HG03457 (cell line): ENCODE measurements around the gene SRSF6.
"Not testable (repeated sequence)": the region's sequence is repeated elsewhere in the genome, so short reads cannot be mapped to it uniquely, and the experiment has no call there.

Experiments used
- ATAC-seq: cut with Tn5 transposase; IDR thresholded peaks from one replicate; pipeline ENCODE4 v1.9.1; 2021; ENCODE audit warnings: moderate number of reproducible peaks; ENCODE audit not compliant: unreplicated experiment

The SRSF6 gene

GRCh38 chr20:43473381-43473704 lies 15.6 kb downstream of the SRSF6 start:
- ATAC-seq: no peak

DNA sequence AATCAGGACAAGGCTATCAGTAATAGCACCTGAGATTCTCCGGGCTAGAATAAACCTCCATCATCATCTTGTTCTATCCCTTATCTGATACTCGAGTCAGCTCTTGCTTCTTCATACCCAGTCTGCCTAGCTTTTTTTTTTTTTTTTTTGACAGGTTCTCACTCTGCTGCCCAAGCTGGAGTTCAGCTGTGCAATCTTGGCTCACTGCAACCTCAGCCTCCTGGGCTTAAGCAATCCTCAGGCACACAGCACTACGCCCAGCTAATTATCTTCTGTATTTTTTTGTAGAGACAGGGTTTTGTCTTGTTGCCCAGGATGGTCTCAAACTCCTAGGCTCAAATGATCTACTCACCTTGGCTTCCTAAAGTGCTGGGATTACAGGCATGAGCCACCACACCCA lies 19.5 kb downstream of the SRSF6 start:
- ATAC-seq: no peak

DNA sequence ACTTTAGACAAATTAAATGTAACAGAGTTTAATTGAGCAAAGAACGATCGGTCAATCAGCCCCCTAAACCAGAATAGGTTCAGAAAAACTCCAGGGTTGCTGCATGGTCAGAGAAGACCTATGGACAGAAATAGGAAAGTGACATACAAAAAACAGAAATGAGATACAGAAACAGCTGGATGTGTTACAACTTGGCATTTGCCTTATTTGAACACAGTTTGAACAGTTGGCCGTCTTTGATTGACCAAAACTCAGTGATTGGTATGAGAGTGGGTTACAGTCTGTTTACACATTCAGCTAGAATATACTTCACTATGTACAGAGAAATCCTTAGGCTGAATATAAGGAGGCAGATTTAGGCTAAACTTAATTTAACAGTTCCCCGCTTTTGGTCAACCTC lies 19.9 kb downstream of the SRSF6 start:
- no peak for ATAC-seq

DNA sequence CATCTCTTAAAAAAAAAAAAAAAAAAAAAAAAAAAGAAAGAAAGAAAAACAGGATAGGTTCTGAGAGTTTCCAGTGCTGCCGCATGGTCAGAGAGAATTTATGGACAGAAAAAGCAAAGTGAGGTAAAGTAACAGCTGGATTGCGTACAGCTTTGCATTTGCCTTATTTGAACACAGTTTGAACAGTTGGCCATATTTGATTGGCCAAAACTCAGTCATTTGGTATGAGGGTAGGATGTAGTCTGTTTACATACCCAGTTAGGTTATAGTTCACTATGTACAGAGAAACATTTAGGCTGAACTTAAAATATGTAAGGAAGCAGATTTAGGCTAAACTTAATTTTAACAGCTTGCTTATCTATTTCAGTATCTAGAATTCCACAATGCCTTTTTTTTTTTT lies 32.3 kb downstream of the SRSF6 start:
- no peak for ATAC-seq

DNA sequence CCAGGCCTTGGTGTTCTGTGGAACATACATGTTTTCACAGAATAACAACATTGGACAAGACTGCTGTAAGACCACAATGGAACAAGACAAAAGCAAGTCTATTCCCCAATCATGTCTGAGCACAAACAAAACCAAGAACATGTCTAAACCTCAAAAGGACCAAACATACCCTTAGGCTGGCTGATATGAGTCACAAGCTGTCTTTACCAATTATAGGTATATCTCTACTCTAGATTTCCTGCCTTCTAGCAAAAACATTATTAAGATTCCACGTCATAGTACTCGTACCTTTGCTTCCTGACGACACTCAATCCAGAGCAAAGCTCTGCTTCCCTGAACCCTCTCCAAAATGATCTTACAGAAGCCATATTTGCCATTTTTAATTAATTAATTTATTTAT lies 34.4 kb downstream of the SRSF6 start:
- ATAC-seq: no peak

DNA sequence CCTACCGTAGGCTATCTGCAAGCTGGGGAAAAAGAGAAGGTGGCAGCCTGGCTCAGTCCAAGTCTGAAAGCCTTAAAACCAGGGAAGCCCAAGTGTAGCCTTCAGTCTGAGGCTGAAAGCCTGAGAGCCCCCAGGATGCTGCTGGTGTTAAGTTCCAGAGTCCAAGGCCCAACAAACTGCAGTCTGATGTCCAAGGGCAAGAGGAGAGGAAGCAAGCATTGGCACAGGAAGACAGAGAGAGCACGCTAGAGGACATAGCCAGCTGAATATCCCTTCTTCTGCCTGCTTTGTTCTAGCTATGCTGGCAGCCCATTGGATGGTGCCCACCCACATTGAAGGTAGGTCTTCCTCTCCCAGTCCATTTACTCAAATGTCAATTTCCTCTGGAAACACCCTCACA lies 37.7 kb downstream of the SRSF6 start:
- ATAC-seq: no peak

DNA sequence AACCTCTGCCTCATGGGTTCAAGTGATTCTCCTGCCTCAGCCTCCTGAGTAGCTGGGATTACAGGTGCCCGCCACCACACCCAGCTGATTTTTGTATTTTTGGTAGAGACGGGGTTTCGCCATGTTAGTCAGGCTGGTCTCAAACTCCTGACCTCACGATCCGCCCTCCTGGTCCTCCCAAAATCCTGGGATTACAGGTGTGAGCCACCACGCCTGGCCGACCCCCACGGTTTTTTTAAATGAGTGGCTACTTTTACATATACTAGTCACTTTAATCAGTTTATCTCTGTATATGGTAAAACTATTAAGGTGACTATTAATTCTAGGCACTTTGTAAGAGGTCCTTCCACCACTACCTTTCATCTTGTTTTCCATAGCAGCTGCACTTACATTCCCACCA lies 44.3 kb downstream of the SRSF6 start:
- not testable (repeated sequence) for ATAC-seq

DNA sequence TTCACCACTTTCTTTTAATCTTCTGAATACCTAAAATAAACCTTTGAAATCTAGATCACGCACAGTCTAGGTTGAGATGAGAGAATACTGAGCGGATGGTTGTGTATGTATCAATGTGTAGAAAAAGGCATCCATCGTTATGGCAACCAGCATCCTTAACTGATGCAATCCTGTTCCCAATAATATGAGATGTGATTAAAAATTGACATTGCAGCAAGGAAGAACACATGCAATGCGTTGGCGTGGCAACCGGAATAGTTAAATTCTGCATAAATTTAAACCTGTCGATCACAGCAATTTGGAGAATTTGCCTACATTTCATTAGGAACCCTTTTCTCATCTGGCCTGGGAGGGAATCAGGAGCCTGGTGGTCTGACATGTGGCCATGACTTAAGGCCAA lies 48.5 kb downstream of the SRSF6 start:
- no peak for ATAC-seq

DNA sequence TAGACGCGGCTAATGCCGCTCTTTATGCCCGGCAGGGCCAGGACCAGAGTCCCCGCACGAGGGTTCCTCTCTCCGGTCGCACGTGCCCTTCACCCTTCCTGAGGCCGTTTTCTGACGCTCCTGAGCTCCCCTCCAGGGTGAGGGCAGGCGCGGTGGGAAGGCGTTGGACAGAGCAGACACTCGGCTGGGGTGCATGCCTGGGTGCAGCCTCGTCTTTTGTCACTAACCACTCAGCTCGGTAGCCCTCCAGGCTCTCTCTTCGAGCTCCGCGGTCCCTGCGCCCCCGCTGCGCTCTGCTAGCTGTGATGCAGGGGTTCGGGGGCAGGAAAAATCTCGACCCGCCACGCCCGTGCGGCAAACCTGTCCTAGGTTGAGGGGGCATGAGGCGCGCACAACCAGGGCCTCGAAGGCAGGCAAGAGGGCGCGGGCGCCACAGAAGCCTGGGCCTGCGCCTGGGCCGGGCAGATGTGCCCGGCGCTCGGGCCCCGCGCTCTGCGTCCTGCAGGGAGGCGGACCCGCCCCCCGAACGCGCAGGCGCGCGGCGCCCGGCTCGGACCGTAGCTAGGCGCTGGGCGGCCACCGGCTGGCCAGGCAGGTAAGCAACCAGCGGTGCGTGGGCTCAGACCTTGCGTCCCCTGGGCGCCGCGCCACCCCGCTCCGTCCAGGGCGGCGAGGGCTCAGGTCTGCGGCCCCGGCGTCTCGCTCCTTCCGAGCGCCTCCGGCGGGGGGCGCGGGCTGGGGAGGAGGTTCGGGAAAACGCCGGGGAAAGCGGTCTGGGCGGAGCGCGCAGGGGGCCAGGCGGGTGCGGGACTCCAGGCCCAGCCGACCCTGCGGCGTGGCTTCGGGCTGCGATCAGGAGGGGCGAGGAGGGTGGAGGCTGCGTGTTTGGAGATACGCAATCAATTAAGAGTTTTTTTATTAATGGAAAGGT lies 49.7 kb downstream of the SRSF6 start, which contains the start of gene L3MBTL1:
Gene L3MBTL1, plus strand, starts transcription at position 548 of the 931 bp plus-strand sequence. CDS start 5,807 bp downstream, outside the sequence.
- ATAC-seq: no peak

DNA sequence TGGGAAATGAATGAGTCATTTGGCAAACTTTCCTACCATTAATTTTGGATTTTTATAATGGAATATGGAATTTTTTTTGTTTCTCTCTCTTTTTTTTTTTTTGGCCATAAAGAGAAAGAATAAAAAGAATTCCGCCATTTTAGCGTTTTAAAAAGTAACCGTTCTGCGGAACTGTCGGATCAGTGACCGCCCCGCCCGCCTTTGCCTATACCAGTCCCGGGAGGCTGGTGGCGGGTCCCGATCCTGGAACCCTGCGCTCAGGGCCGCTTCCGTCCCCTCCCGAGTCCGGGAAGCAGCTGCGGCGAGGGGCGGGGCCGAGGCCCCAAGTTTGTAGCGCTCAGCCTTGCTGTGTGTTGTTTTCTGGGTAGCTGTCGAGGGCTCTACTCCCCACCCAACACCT lies 50.4 kb downstream of the SRSF6 start:
- no peak for ATAC-seq

GRCh38 chr20:43508604-43509040 lies 50.9 kb downstream of the SRSF6 start:
- ATAC-seq: no peak

DNA sequence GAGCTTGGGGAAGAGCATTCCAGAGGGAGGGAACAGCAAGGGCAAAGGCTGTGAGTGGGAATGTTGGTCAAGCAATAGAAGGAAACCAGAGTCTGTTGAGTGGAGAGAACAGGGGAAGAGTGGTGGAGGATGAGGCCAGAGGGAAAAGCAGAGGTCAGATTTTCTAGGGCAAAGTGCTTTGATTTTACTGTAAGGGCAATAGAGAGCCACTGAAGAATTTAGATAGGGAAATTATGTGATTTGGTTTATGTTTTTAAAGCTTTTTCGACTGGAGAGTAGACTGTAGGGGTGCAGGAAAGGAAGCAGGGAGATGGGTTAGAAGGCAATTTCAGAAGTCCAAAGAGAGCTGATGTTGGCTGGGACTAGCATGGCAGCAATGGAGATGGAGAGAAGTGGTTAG lies 54.2 kb downstream of the SRSF6 start:
- ATAC-seq: no peak

GRCh38 chr20:43513372-43513930 lies 55.8 kb downstream of the SRSF6 start:
- no peak for ATAC-seq
